ENCODE measurements around the gene RAB37.

DNA sequence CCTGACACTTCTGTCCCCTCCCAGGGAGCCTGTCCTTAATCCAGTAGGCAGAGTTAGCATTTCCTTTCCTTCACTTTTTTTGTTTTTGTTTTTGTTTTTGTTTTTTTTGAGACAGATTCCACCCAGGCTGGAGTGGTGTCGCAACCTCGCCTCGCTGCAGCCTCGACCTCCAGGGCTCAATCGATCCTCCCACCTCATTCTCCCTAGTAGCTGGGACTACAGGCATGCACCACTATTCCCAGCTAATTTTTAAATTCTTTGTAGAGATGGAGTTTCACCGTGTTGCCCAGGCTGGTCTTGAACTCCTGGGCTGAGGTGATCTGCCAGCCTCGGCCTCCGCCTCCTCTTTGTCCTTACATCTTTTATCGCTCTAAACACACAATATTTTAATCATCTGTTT is 15.4 kb downstream of the RAB37 start:
- TF ChIP-seq CTCF (IDR thresholded peaks at IDR 0.05): no peak
- no peak for TF ChIP-seq POLR2A (IDR thresholded peaks at IDR 0.05)
- no peak for TF ChIP-seq EP300 (IDR thresholded peaks at IDR 0.05)

Measured in tibial nerve (tissue), 4 donors.